HepG2 (cell line): ENCODE measurements around the gene ANKRD37. TPM values are rescaled to one million over a fixed set of nuclear protein-coding genes. Genes with fewer than 3 reads are reported as not detected.
A peak's percentile ranks its signal among the peaks of the same experiment; 100 is the strongest.

Experiments
- CCAR2 ChIP-seq: fragments of 200-400 bp; formaldehyde crosslinking; optimal IDR thresholded peaks from 2 replicates; pipeline ENCODE3; 2018; ENCODE audit warnings: low read depth, mild to moderate bottlenecking, low read length, moderate library complexity
- CREB1 ChIP-seq, 2 experiments: fragments of 450-650 bp in 1 of 2; IDR thresholded peaks; 2 replicates each; pipeline ENCODE4 v1.6.1; 2016 to 2017; ENCODE audit warnings: control low read depth in 1 of 2, mild to moderate bottlenecking in 1 of 2, missing compliant biosample characterization in 1 of 2, missing genetic modification characterization in 1 of 2
- GTF3A ChIP-seq: sonication (generic); formaldehyde crosslinking; conservative IDR thresholded peaks from 2 replicates; pipeline ENCODE4 v1.4.0; 2020; ENCODE audit warnings: mild to moderate bottlenecking, missing genetic modification reagents
- KAT2B ChIP-seq: fragments of 150-350 bp; IDR thresholded peaks from 2 replicates; pipeline ENCODE4 v1.6.1; 2014; ENCODE audit warnings: low read depth, low read length, borderline replicate concordance
- MAFK ChIP-seq, 2 experiments: IDR thresholded peaks in 1 of 2; conservative IDR thresholded peaks in 1 of 2; 2 replicates each; pipeline ENCODE4 v1.6.1; 2011; ENCODE audit warnings: improper control_type of control experiment in 2 of 2, low read length in 2 of 2
- NR2C2 ChIP-seq: sonication (generic); formaldehyde crosslinking; IDR thresholded peaks from 2 replicates; pipeline ENCODE4 v1.4.0; 2020; ENCODE audit warnings: missing genetic modification reagents, mild to moderate bottlenecking, moderate library complexity, borderline replicate concordance
- PHF21A ChIP-seq: sonication (generic); formaldehyde crosslinking; IDR thresholded peaks from 2 replicates; pipeline ENCODE4 v1.5.0; 2020; ENCODE audit warnings: mild to moderate bottlenecking, missing genetic modification reagents
- PTBP1 ChIP-seq: fragments of 200-400 bp; formaldehyde crosslinking; IDR thresholded peaks from 2 replicates; pipeline ENCODE4 v1.6.1; 2018; ENCODE audit warnings: low read length, low read depth; ENCODE audit not compliant: poor library complexity, severe bottlenecking
- SMARCC2 ChIP-seq: fragments of 450-650 bp; IDR thresholded peaks from 2 replicates; pipeline ENCODE4 v1.6.1; 2017; ENCODE audit warnings: antibody characterized with exemption, mild to moderate bottlenecking
- ZFX ChIP-seq: sonication (generic); formaldehyde crosslinking; IDR thresholded peaks from 2 replicates; pipeline ENCODE4 v1.4.0; 2020; ENCODE audit warnings: mild to moderate bottlenecking, low read depth, missing genetic modification reagents, moderate library complexity
- ZKSCAN8 ChIP-seq: IDR thresholded peaks from 2 replicates; pipeline ENCODE4 v1.6.1; 2016; ENCODE audit warnings: borderline replicate concordance, missing genetic modification reagents, missing compliant biosample characterization
- ZMYM3 ChIP-seq: sonication (generic); formaldehyde crosslinking; IDR thresholded peaks from 2 replicates; pipeline ENCODE4 v1.5.1; 2020; ENCODE audit warnings: mild to moderate bottlenecking, missing genetic modification reagents
- ZNF572 ChIP-seq: sonication (generic); formaldehyde crosslinking; IDR thresholded peaks from 2 replicates; pipeline ENCODE4 v1.5.1; 2020; ENCODE audit warnings: mild to moderate bottlenecking, missing genetic modification reagents
- ZSCAN9 ChIP-seq: IDR thresholded peaks from 2 replicates; pipeline ENCODE4 v1.6.1; 2016; ENCODE audit warnings: borderline replicate concordance
- polyA plus RNA-seq, 8 experiments: library from polyadenylated mRNA; depleted of rRNA in 3 of 8; stranded (reverse) in 7 of 8; unstranded in 1 of 8; fragments of >200 nt; fragmentation: Illumina TruSeq in 4 of 8; extraction: Trizol in 4 of 8; gene quantifications; 2 replicates each; pipeline versions ENCODE4 v1.2.1 to v1.2.3, GENCODE V29; 2011 to 2016; ENCODE audit warnings: low read depth in 4 of 8, missing spikeins in 1 of 8, mixed read lengths in 1 of 8; ENCODE audit not compliant: insufficient read depth in 1 of 8
- total RNA-seq, 5 experiments: library from RNA; depleted of rRNA; stranded (reverse); fragments of >200 nt; fragmentation: Illumina TruSeq; extraction: Trizol; gene quantifications; 2 replicates each; pipeline ENCODE4 v1.2.3, GENCODE V29; 2016; ENCODE audit warnings: low read depth in 1 of 5
- TF ChIP-seq, protein P1 (sequence below): sonication (generic); formaldehyde crosslinking; conservative IDR thresholded peaks from 2 replicates; pipeline ENCODE4 v1.4.0; 2020; ENCODE audit warnings: missing genetic modification reagents
- TF ChIP-seq, protein P2 (sequence below): sonication (generic); formaldehyde crosslinking; IDR thresholded peaks from 2 replicates; pipeline ENCODE4; 2020; ENCODE audit warnings: missing genetic modification reagents, mild to moderate bottlenecking, borderline replicate concordance
- TF ChIP-seq, protein P3 (sequence below): sonication (generic); formaldehyde crosslinking; IDR thresholded peaks from 2 replicates; pipeline ENCODE4 v1.4.0; 2020; ENCODE audit warnings: missing genetic modification reagents, borderline replicate concordance
- TF ChIP-seq, protein P4 (sequence below): sonication (generic); formaldehyde crosslinking; IDR thresholded peaks from 2 replicates; pipeline ENCODE4 v1.8.0; 2022; ENCODE audit warnings: missing genetic modification reagents, mild to moderate bottlenecking, borderline replicate concordance
- TF ChIP-seq, protein P5 (sequence below), 2 experiments: fragments of 450-650 bp in 1 of 2; sonication (generic) in 1 of 2; formaldehyde crosslinking; IDR thresholded peaks; 2 replicates each; pipeline versions ENCODE4 v1.5.0 to v1.8.0; 2020 to 2022; ENCODE audit warnings: mild to moderate bottlenecking in 1 of 2, missing genetic modification reagents in 1 of 2

Gene ANKRD37
- total and polyA plus RNA-seq, 2 of the 13 experiments (the other 11 are each of a cell fraction or from before 2014, with no cell fraction given): 2.2 to 51.4 TPM

DNA sequence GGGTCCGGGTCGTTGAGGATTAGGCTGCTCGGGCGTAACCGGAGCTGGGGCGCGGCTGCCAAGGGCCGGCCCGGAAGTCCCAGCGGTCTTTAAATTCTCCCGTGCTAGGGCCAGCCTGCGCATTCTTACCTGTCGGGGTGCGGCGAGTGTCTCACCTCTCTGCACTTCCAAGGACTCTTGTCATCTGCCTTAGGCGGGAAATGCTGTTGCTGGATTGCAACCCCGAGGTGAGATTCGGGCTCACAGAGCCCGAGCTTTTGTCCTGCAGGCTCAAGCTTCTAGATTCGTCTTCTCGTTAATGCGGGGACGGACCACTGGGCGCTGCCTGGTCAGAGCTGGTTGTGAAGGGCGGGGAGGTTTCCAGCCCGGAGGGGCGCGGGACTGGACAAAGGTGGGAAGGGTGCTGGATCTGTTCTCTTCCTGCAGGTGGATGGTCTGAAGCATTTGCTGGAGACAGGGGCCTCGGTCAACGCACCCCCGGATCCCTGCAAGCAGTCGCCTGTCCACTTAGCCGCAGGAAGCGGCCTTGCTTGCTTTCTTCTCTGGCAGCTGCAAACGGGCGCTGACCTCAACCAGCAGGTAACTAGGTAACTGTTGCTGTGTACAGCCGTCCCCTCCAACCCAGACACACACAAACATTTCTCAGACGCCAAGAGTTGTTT lies at the start of gene ANKRD37 (continued):
- peak; percentile 62 for TF ChIP-seq ZFX (CRISPR knock-in tag)
- TF ChIP-seq NR2C2 (CRISPR knock-in tag): no peak
- TF ChIP-seq PTBP1: no peak
- TF ChIP-seq, protein P1, sequence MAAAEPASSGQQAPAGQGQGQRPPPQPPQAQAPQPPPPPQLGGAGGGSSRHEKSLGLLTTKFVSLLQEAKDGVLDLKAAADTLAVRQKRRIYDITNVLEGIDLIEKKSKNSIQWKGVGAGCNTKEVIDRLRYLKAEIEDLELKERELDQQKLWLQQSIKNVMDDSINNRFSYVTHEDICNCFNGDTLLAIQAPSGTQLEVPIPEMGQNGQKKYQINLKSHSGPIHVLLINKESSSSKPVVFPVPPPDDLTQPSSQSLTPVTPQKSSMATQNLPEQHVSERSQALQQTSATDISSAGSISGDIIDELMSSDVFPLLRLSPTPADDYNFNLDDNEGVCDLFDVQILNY (CRISPR knock-in tag): no peak
- no peak for TF ChIP-seq ZNF572
- no peak for TF ChIP-seq MAFK (conservative IDR thresholded peaks at IDR 0.05 in 1 of 2, IDR thresholded peaks at IDR 0.05 in 1 of 2; ENCODE audit: low read length in 2 of 2)
- no peak for TF ChIP-seq KAT2B
- no peak for TF ChIP-seq CCAR2
- no peak for TF ChIP-seq ZMYM3 (CRISPR knock-in tag)
- 0 out of 2 replicates have a peak, but pooled peaks have one; percentile 40 for TF ChIP-seq GTF3A (CRISPR knock-in tag)
- peak; percentile 57 for TF ChIP-seq PHF21A (CRISPR knock-in tag)
- no peak for TF ChIP-seq ZKSCAN8 (CRISPR knock-in tag)
- no peak for TF ChIP-seq CREB1 (IDR thresholded peaks at IDR 0.05)
- TF ChIP-seq CREB1 (CRISPR knock-in tag; IDR thresholded peaks at IDR 0.05): peak; percentile 39; the same call in 1 of the 2 replicates
- TF ChIP-seq, protein P2, sequence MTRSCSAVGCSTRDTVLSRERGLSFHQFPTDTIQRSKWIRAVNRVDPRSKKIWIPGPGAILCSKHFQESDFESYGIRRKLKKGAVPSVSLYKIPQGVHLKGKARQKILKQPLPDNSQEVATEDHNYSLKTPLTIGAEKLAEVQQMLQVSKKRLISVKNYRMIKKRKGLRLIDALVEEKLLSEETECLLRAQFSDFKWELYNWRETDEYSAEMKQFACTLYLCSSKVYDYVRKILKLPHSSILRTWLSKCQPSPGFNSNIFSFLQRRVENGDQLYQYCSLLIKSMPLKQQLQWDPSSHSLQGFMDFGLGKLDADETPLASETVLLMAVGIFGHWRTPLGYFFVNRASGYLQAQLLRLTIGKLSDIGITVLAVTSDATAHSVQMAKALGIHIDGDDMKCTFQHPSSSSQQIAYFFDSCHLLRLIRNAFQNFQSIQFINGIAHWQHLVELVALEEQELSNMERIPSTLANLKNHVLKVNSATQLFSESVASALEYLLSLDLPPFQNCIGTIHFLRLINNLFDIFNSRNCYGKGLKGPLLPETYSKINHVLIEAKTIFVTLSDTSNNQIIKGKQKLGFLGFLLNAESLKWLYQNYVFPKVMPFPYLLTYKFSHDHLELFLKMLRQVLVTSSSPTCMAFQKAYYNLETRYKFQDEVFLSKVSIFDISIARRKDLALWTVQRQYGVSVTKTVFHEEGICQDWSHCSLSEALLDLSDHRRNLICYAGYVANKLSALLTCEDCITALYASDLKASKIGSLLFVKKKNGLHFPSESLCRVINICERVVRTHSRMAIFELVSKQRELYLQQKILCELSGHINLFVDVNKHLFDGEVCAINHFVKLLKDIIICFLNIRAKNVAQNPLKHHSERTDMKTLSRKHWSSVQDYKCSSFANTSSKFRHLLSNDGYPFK (CRISPR knock-in tag): no peak; the same call in 1 of the 2 replicates
- TF ChIP-seq, protein P3, sequence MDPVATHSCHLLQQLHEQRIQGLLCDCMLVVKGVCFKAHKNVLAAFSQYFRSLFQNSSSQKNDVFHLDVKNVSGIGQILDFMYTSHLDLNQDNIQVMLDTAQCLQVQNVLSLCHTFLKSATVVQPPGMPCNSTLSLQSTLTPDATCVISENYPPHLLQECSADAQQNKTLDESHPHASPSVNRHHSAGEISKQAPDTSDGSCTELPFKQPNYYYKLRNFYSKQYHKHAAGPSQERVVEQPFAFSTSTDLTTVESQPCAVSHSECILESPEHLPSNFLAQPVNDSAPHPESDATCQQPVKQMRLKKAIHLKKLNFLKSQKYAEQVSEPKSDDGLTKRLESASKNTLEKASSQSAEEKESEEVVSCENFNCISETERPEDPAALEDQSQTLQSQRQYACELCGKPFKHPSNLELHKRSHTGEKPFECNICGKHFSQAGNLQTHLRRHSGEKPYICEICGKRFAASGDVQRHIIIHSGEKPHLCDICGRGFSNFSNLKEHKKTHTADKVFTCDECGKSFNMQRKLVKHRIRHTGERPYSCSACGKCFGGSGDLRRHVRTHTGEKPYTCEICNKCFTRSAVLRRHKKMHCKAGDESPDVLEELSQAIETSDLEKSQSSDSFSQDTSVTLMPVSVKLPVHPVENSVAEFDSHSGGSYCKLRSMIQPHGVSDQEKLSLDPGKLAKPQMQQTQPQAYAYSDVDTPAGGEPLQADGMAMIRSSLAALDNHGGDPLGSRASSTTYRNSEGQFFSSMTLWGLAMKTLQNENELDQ (CRISPR knock-in tag): no peak
- TF ChIP-seq, protein P4, sequence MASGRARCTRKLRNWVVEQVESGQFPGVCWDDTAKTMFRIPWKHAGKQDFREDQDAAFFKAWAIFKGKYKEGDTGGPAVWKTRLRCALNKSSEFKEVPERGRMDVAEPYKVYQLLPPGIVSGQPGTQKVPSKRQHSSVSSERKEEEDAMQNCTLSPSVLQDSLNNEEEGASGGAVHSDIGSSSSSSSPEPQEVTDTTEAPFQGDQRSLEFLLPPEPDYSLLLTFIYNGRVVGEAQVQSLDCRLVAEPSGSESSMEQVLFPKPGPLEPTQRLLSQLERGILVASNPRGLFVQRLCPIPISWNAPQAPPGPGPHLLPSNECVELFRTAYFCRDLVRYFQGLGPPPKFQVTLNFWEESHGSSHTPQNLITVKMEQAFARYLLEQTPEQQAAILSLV (CRISPR knock-in tag): no peak
- TF ChIP-seq SMARCC2: no peak
- no peak for TF ChIP-seq ZSCAN9
- TF ChIP-seq, protein P5, sequence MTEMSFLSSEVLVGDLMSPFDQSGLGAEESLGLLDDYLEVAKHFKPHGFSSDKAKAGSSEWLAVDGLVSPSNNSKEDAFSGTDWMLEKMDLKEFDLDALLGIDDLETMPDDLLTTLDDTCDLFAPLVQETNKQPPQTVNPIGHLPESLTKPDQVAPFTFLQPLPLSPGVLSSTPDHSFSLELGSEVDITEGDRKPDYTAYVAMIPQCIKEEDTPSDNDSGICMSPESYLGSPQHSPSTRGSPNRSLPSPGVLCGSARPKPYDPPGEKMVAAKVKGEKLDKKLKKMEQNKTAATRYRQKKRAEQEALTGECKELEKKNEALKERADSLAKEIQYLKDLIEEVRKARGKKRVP (CRISPR knock-in tag; IDR thresholded peaks at IDR 0.05): no peak
